HepG2 (cell line): ENCODE data around the gene ZCRB1. TPM values are rescaled to one million over a fixed set of nuclear protein-coding genes. Genes with fewer than 3 reads are reported as not detected.

Experiments
- ARHGAP35 ChIP-seq: sonication (generic); formaldehyde crosslinking; IDR thresholded peaks from 2 replicates; pipeline ENCODE4 v1.9.0; 2022; ENCODE audit warnings: mild to moderate bottlenecking, inconsistent platforms, moderate library complexity, missing genetic modification reagents, borderline replicate concordance
- DPF2 ChIP-seq: sonication (generic); formaldehyde crosslinking; IDR thresholded peaks from 2 replicates; pipeline ENCODE4 v1.4.0; 2020; ENCODE audit warnings: mild to moderate bottlenecking, low read depth, missing genetic modification reagents, borderline replicate concordance
- FOXJ3 ChIP-seq: sonication (generic); formaldehyde crosslinking; IDR thresholded peaks from 2 replicates; pipeline ENCODE4 v1.4.0; 2020; ENCODE audit warnings: missing genetic modification reagents, mild to moderate bottlenecking, borderline replicate concordance
- HIC2 ChIP-seq: sonication (generic); formaldehyde crosslinking; IDR thresholded peaks from 2 replicates; pipeline ENCODE4 v1.9.0; 2022; ENCODE audit warnings: low read depth, missing genetic modification reagents
- KDM4B ChIP-seq: sonication (generic); formaldehyde crosslinking; IDR thresholded peaks from 2 replicates; pipeline ENCODE4 v1.4.0; 2020; ENCODE audit warnings: missing genetic modification reagents
- KLF11 ChIP-seq: IDR thresholded peaks from 2 replicates; pipeline ENCODE4 v1.6.1; 2016; ENCODE audit warnings: missing compliant biosample characterization
- MYPOP ChIP-seq: sonication (generic); formaldehyde crosslinking; IDR thresholded peaks from 2 replicates; pipeline ENCODE4 v1.8.1; 2023; ENCODE audit warnings: mild to moderate bottlenecking, moderate library complexity, missing genetic modification reagents
- NR0B2 ChIP-seq: sonication (generic); formaldehyde crosslinking; IDR thresholded peaks from 2 replicates; pipeline ENCODE4 v1.4.0; 2020; ENCODE audit warnings: mild to moderate bottlenecking, missing genetic modification reagents
- PBX3 ChIP-seq: sonication (generic); formaldehyde crosslinking; IDR thresholded peaks from 2 replicates; pipeline ENCODE4 v1.8.1; 2023; ENCODE audit warnings: missing genetic modification reagents, inconsistent platforms, borderline replicate concordance
- PRDM10 ChIP-seq: sonication (generic); formaldehyde crosslinking; IDR thresholded peaks from 2 replicates; pipeline ENCODE4 v1.4.0; 2020; ENCODE audit warnings: low read depth, missing genetic modification reagents
- RXRA ChIP-seq: sonication (generic); formaldehyde crosslinking; IDR thresholded peaks from 2 replicates; pipeline ENCODE4 v1.5.1; 2020; ENCODE audit warnings: missing genetic modification reagents
- TBX2 ChIP-seq: sonication (generic); formaldehyde crosslinking; IDR thresholded peaks from 2 replicates; pipeline ENCODE4 v1.5.0; 2020; ENCODE audit warnings: missing genetic modification reagents, mild to moderate bottlenecking, borderline replicate concordance
- ZC3H4 ChIP-seq: sonication (generic); formaldehyde crosslinking; IDR thresholded peaks from 2 replicates; pipeline ENCODE4 v1.4.0; 2020; ENCODE audit warnings: missing genetic modification reagents, borderline replicate concordance
- ZEB1 ChIP-seq: IDR thresholded peaks from 2 replicates; pipeline ENCODE4 v1.6.1; 2012; ENCODE audit warnings: mild to moderate bottlenecking, low read depth, inconsistent platforms; ENCODE audit not compliant: insufficient replicate concordance
- ZKSCAN1 ChIP-seq: fragments of 150-350 bp; IDR thresholded peaks from 2 replicates; pipeline ENCODE4 v1.6.1; 2014; ENCODE audit warnings: low read length
- ZNF180 ChIP-seq: sonication (generic); formaldehyde crosslinking; IDR thresholded peaks from 2 replicates; pipeline ENCODE4 v1.4.0; 2020; ENCODE audit warnings: low read depth, missing genetic modification reagents, borderline replicate concordance
- ZNF530 ChIP-seq: sonication (generic); formaldehyde crosslinking; IDR thresholded peaks from 2 replicates; pipeline ENCODE4 v1.5.0; 2020; ENCODE audit warnings: low read depth, mild to moderate bottlenecking, missing genetic modification reagents
- ZNF773 ChIP-seq: sonication (generic); formaldehyde crosslinking; IDR thresholded peaks from 2 replicates; pipeline ENCODE4 v1.4.0; 2020; ENCODE audit warnings: missing genetic modification reagents, borderline replicate concordance
- polyA plus RNA-seq, 8 experiments: library from polyadenylated mRNA; depleted of rRNA in 3 of 8; stranded (reverse) in 7 of 8; unstranded in 1 of 8; fragments of >200 nt; fragmentation: Illumina TruSeq in 4 of 8; extraction: Trizol in 4 of 8; gene quantifications; 2 replicates each; pipeline versions ENCODE4 v1.2.1 to v1.2.3, GENCODE V29; 2011 to 2016; ENCODE audit warnings: low read depth in 4 of 8, missing spikeins in 1 of 8, mixed read lengths in 1 of 8; ENCODE audit not compliant: insufficient read depth in 1 of 8
- total RNA-seq, 5 experiments: library from RNA; depleted of rRNA; stranded (reverse); fragments of >200 nt; fragmentation: Illumina TruSeq; extraction: Trizol; gene quantifications; 2 replicates each; pipeline ENCODE4 v1.2.3, GENCODE V29; 2016; ENCODE audit warnings: low read depth in 1 of 5

Gene ZCRB1
- total and polyA plus RNA-seq, 2 of the 13 experiments (the other 11 are each of a cell fraction or from before 2014, with no cell fraction given) = 43.5 to 49.8 TPM

GRCh38 chr12:42325653-42326474 is at the start of gene ZCRB1, which contains the start of gene PPHLN1 (continued):
- TF ChIP-seq ZNF180 = no peak
- TF ChIP-seq ZNF773 (CRISPR knock-in tag) = no peak
- TF ChIP-seq NR0B2 (CRISPR knock-in tag) = no peak
- TF ChIP-seq PBX3 (CRISPR knock-in tag) = no peak
- no peak for TF ChIP-seq ZC3H4 (CRISPR knock-in tag)
- no peak for TF ChIP-seq FOXJ3 (CRISPR knock-in tag)
- TF ChIP-seq ZNF530 = no peak
- no peak for TF ChIP-seq KLF11 (CRISPR knock-in tag)
- TF ChIP-seq TBX2 (CRISPR knock-in tag) = peak; percentile 68; the same call in 1 of the 2 replicates
- no peak for TF ChIP-seq HIC2 (CRISPR knock-in tag)
- TF ChIP-seq RXRA (CRISPR knock-in tag) = peak; percentile 59; the same call in 1 of the 2 replicates
- TF ChIP-seq KDM4B = 0 out of 2 replicates have a peak, but pooled peaks have one; percentile 26
- TF ChIP-seq ZEB1 = peak; percentile 62
- TF ChIP-seq DPF2 (CRISPR knock-in tag) = no peak
- TF ChIP-seq ZKSCAN1 = no peak
- peak; percentile 57; the same call in 1 of the 2 replicates for TF ChIP-seq PRDM10 (CRISPR knock-in tag)
- 0 out of 2 replicates have a peak, but pooled peaks have one; percentile 21 for TF ChIP-seq MYPOP (CRISPR knock-in tag)
- TF ChIP-seq ARHGAP35 (CRISPR knock-in tag) = 0 out of 2 replicates have a peak, but pooled peaks have one; percentile 33
